MM.1S (cell line): ENCODE data around the gene TIMP2.
"Not testable (repeated sequence)": the region's sequence is repeated elsewhere in the genome, so short reads cannot be mapped to it uniquely, and the experiment has no call there.

Experiments
- DNase-seq: peaks from one replicate; pipeline ENCODE4 v3.0.0-alpha.2; 2015
- H2AFZ ChIP-seq: fragments of 300-600 bp; sonication (generic); 2 replicates; pipeline ENCODE4 v1.6.0; 2016; ENCODE audit warnings: antibody characterized with exemption, low read length
- H3F3A ChIP-seq: fragments of 300-600 bp; sonication (generic); 2 replicates; pipeline ENCODE4 v1.6.1; 2016; ENCODE audit warnings: mild to moderate bottlenecking, antibody characterized with exemption, low read length, moderate library complexity, mixed read lengths; ENCODE audit not compliant: insufficient read depth
- H3K27ac ChIP-seq: fragments of 300-600 bp; sonication (generic); 2 replicates; pipeline ENCODE4 v1.5.1; 2016; ENCODE audit warnings: mild to moderate bottlenecking, low read length
- H3K27me3 ChIP-seq: fragments of 300-600 bp; sonication (generic); replicated peaks from 2 replicates; pipeline ENCODE4 v1.6.0; 2016; ENCODE audit warnings: low read length; ENCODE audit not compliant: insufficient read depth
- H3K36me3 ChIP-seq: fragments of 300-600 bp; sonication (generic); replicated peaks from 2 replicates; pipeline ENCODE4 v1.6.1; 2016; ENCODE audit warnings: mild to moderate bottlenecking, low read length, mixed read lengths; ENCODE audit not compliant: insufficient read depth
- H3K4me1 ChIP-seq: fragments of 300-600 bp; sonication (generic); 2 replicates; pipeline ENCODE4 v1.6.1; 2016; ENCODE audit warnings: low read length, mixed read lengths
- H3K4me2 ChIP-seq: fragments of 300-600 bp; sonication (generic); 2 replicates; pipeline ENCODE4 v1.6.0; 2016; ENCODE audit warnings: low read depth, low read length
- H3K4me3 ChIP-seq: fragments of 300-600 bp; sonication (generic); 2 replicates; pipeline ENCODE4 v1.5.1; 2016; ENCODE audit warnings: low read length, mixed read lengths
- H3K79me2 ChIP-seq: fragments of 300-600 bp; sonication (generic); 2 replicates; pipeline ENCODE4 v1.6.1; 2016; ENCODE audit warnings: mixed run types, low read length, mixed read lengths
- H3K9ac ChIP-seq: fragments of 300-600 bp; sonication (generic); 2 replicates; pipeline ENCODE4 v1.6.1; 2016; ENCODE audit warnings: low read length, mixed read lengths
- H3K9me2 ChIP-seq: fragments of 300-600 bp; sonication (generic); replicated peaks from 2 replicates; pipeline ENCODE4 v1.6.1; 2016; ENCODE audit warnings: mild to moderate bottlenecking, low read length, mixed read lengths; ENCODE audit not compliant: insufficient read depth
- H3K9me3 ChIP-seq: fragments of 300-600 bp; sonication (generic); replicated peaks from 2 replicates; pipeline ENCODE4 v1.6.1; 2016; ENCODE audit warnings: mild to moderate bottlenecking, low read length, mixed read lengths; ENCODE audit not compliant: insufficient read depth
- H4K20me1 ChIP-seq: fragments of 300-600 bp; sonication (generic); 2 replicates; pipeline ENCODE4 v1.6.1; 2016; ENCODE audit warnings: mild to moderate bottlenecking, low read length, moderate library complexity, mixed read lengths; ENCODE audit not compliant: insufficient read depth
- EZH2 ChIP-seq: fragments of 300-600 bp; sonication (generic); optimal IDR thresholded peaks from 2 replicates; pipeline ENCODE3; 2017; ENCODE audit warnings: low read depth, mild to moderate bottlenecking, antibody characterized with exemption, low read length, mixed read lengths
- EZH2phosphoT487 ChIP-seq: fragments of 300-600 bp; sonication (generic); IDR thresholded peaks from 2 replicates; pipeline ENCODE4 v1.6.1; 2018; ENCODE audit warnings: antibody characterized with exemption, low read length
- TF ChIP-seq, protein P1 (sequence below): fragments of 300-600 bp; sonication (generic); IDR thresholded peaks from 2 replicates; pipeline ENCODE4 v1.5.1; 2016; ENCODE audit warnings: antibody characterized with exemption, low read length, mixed read lengths

Gene TIMP2

DNA sequence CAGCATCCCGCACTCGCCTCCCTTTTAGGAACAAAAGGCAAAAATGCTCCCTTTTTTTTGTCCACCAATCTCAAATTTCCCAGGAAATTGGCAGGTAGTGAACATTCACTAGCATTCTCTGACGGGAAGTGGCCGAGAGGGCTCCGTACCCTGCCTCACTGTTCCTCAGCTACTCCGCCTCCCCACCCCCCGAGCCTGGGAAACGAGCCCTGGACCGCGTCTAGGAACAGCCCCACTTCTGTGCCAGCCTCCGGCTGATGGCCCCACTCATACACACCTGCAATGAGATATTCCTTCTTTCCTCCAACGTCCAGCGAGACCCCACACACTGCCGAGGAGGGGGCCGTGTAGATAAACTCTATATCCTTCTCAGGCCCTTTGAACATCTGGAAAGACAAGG, 54.6 kb downstream of the TIMP2 start:
- no peak overlapping the region for H3K9ac ChIP-seq
- DNase-seq, result no peak
- H3K9me3 ChIP-seq, result no peaks in the 10 kb centered on the region
- H3K4me2 ChIP-seq, result no peak overlapping the region
- no peaks in the 10 kb centered on the region for H3K27me3 ChIP-seq
- 0 out of 2 replicates have a peak, but pooled peaks cover 2% of the 10 kb centered on the region for H3K36me3 ChIP-seq
- H2AFZ ChIP-seq, result no peak overlapping the region
- 0 out of 2 replicates have a peak, but pooled peaks cover 3% of the 10 kb centered on the region for H4K20me1 ChIP-seq
- H3K27ac ChIP-seq, result no peak overlapping the region
- no peaks in the 10 kb centered on the region for H3K4me1 ChIP-seq
- H3K4me3 ChIP-seq, result no peak overlapping the region
- H3K79me2 ChIP-seq, result peaks cover 47% of the 10 kb centered on the region
- H3K9me2 ChIP-seq, result no peaks in the 10 kb centered on the region
- H3F3A ChIP-seq, result 0 out of 2 replicates have a peak, but pooled peaks cover 8% of the 10 kb centered on the region
- TF ChIP-seq, protein P1, sequence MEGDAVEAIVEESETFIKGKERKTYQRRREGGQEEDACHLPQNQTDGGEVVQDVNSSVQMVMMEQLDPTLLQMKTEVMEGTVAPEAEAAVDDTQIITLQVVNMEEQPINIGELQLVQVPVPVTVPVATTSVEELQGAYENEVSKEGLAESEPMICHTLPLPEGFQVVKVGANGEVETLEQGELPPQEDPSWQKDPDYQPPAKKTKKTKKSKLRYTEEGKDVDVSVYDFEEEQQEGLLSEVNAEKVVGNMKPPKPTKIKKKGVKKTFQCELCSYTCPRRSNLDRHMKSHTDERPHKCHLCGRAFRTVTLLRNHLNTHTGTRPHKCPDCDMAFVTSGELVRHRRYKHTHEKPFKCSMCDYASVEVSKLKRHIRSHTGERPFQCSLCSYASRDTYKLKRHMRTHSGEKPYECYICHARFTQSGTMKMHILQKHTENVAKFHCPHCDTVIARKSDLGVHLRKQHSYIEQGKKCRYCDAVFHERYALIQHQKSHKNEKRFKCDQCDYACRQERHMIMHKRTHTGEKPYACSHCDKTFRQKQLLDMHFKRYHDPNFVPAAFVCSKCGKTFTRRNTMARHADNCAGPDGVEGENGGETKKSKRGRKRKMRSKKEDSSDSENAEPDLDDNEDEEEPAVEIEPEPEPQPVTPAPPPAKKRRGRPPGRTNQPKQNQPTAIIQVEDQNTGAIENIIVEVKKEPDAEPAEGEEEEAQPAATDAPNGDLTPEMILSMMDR, result no peak
- no peak for TF ChIP-seq EZH2phosphoT487
- no peak for TF ChIP-seq EZH2

DNA sequence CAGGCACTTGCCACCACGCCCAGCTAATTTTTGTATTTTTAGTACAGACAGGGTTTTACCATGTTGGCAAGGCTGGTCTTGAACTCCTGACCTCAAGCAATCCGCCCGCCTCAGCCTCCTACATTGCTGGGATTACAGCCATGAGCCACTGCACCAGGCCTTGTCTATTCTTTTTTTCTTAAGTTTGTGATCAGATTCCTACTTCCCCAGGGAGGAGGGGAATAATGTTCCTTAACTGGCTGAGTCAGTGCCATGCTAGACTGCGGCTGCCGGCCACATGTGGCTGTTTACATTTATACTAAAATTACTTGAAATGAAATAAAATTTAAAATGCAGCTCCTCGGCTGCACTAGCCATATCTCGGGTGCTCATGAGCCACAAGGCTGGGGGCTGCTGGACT, 56.8 kb downstream of the TIMP2 start:
- Histone ChIP-seq H3F3A (0 out of 2 replicates have a peak, but pooled peaks cover 8% of the 10 kb centered on the region), H2AFZ (no peak overlapping the region), H3K4me3 (no peak overlapping the region), H3K27ac (no peak overlapping the region), H3K9ac (no peak overlapping the region), H3K27me3 (no peaks in the 10 kb centered on the region), H3K9me2 (no peaks in the 10 kb centered on the region), H3K4me1 (no peaks in the 10 kb centered on the region), H3K4me2 (no peak overlapping the region), H4K20me1 (0 out of 2 replicates have a peak, but pooled peaks cover 3% of the 10 kb centered on the region), H3K36me3 (0 out of 2 replicates have a peak, but pooled peaks cover 2% of the 10 kb centered on the region), H3K9me3 (no peaks in the 10 kb centered on the region), H3K79me2 (peaks cover 38% of the 10 kb centered on the region)
- TF ChIP-seq EZH2 (no peak), EZH2phosphoT487 (no peak)
- TF ChIP-seq, protein P1, result no peak
- DNase-seq, result no peak

DNA sequence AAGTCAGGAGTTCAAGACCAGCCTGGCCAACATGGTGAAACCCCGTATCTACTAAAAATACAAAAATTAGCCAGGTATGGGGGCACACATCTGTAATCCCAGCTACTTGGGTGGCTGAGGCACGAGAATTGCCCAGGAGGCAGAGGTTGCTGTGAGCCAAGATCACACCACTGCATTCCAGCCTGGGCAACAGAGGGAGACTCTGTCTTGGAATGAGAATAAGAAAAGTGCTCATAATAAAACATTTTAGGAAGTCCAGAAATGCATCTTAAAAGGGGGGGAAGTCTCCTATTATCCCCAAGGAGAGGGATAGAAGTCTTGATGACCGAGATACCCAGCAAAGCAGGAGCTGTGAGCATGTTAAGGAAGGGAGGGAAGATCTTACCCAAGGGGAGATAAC, 58.1 kb downstream of the TIMP2 start:
- H3K36me3 ChIP-seq, H2AFZ ChIP-seq, H3K4me2 ChIP-seq, H3K4me1 ChIP-seq, H3K9me3 ChIP-seq, H3K9me2 ChIP-seq, H3K27me3 ChIP-seq, H3K9ac ChIP-seq, H4K20me1 ChIP-seq, H3K27ac ChIP-seq, H3K4me3 ChIP-seq, H3F3A ChIP-seq, DNase-seq: not testable (repeated sequence)
- H3K79me2 ChIP-seq, result peaks cover 35% of the 10 kb centered on the region

DNA sequence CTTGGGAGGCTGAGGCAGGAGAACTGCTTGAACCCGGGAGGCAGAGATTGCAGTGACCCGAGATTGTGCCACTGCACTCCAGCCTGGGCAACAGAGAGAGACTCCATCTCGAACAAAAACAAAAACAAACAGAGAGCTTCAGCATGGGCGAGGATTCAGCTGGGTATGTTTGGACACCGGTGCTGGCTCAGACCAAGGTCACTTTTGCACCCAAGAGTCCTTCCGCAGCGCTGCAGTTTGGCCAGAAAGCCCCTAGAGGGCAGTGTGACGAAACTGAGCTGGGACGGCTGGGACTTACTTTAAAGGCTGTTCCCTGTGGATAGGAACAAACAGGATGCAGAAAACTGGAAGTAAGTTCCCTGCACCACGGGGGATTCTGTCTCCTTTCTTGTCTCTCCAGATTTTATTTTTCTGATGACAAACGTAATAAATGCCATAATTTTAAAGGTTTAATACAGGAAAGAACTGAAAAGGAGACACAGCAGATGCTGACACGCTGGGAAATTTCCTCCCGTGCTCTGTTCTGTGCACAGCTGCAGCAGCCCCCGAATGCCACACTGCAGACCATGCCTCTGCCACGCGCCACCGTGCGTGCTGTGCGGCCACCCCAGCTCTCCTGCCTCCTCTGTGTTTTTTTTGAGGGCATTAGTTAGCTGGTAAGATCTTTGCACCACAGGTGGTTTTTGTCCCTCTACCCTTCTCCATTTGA, 59.4 kb downstream of the TIMP2 start:
- Histone ChIP-seq H3K9me2 (no peaks in the 10 kb centered on the region), H3F3A (0 out of 2 replicates have a peak, but pooled peaks cover 8% of the 10 kb centered on the region), H2AFZ (no peak overlapping the region), H3K9me3 (no peaks in the 10 kb centered on the region), H3K27ac (no peak overlapping the region; the same call in 1 of the 2 replicates), H3K4me2 (no peak overlapping the region), H3K79me2 (peaks cover 40% of the 10 kb centered on the region), H3K36me3 (peaks cover 2% of the 10 kb centered on the region; the same call in 1 of the 2 replicates), H3K4me3 (no peak overlapping the region), H3K4me1 (no peaks in the 10 kb centered on the region), H4K20me1 (no peaks in the 10 kb centered on the region), H3K27me3 (no peaks in the 10 kb centered on the region), H3K9ac (no peak overlapping the region)
- peak; percentile 61 for DNase-seq
- TF ChIP-seq EZH2, result no peak
- TF ChIP-seq, protein P1, result peak; percentile 87
- no peak for TF ChIP-seq EZH2phosphoT487
